ENCODE data around the gene MEIS2. TPM values are rescaled to one million over a fixed set of nuclear protein-coding genes. Genes with fewer than 3 reads are reported as not detected.

The MEIS2 gene
- total and polyA plus RNA-seq, 5 experiments from 2014 or later, result not detected

DNA sequence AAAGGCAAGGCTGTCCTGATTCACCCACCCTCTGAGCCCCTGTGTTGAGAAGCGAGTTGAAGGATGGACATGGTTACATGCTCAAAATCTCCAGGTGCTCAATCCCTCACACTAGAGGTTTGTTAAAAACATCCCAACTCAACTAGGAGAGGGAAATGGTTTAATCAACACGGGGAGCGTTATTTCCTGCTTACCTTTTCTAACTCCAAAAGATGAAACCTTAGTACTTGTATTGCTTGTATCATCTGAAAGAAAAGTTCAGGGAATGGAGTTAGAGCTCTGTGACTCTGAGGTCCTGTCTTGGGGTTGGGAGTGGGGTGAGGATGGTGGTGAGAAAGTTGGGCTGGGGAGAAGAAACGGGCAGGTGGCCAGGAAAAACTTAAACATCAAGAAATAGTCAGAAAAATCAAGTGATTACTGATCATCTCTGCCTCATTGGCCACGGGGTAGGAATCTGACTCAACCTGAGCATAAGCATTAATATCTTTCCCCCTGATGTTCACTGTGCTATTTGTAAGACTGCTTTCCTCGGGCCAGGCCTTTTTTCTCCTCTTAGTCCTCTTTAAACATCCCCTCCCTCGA is 5.9 kb downstream of the MEIS2 start:
- peaks cover 48 to 92% (median 75%) of the 10 kb centered on the region in 5 donors for H3K27me3 Mint-ChIP-seq
- peaks cover 23 to 33% (median 29%) of the 10 kb centered on the region in 4 donors for H3K4me1 Mint-ChIP-seq
- POLR2A ChIA-PET, result no interaction called here
- DNase-seq (no peak), ATAC-seq (no peak)
- H3K4me3 Mint-ChIP-seq, result peak overlapping the region in 2 of 10 donors; percentile 1 to 31
- H3K27ac Mint-ChIP-seq, result no peak overlapping the region
- H3K36me3 Mint-ChIP-seq, result peaks cover 3 to 17% (median 9%) of the 10 kb centered on the region in 3 donors
- peaks cover 0 to 9% (median 1%) of the 10 kb centered on the region in 9 donors for H3K9me3 Mint-ChIP-seq

DNA sequence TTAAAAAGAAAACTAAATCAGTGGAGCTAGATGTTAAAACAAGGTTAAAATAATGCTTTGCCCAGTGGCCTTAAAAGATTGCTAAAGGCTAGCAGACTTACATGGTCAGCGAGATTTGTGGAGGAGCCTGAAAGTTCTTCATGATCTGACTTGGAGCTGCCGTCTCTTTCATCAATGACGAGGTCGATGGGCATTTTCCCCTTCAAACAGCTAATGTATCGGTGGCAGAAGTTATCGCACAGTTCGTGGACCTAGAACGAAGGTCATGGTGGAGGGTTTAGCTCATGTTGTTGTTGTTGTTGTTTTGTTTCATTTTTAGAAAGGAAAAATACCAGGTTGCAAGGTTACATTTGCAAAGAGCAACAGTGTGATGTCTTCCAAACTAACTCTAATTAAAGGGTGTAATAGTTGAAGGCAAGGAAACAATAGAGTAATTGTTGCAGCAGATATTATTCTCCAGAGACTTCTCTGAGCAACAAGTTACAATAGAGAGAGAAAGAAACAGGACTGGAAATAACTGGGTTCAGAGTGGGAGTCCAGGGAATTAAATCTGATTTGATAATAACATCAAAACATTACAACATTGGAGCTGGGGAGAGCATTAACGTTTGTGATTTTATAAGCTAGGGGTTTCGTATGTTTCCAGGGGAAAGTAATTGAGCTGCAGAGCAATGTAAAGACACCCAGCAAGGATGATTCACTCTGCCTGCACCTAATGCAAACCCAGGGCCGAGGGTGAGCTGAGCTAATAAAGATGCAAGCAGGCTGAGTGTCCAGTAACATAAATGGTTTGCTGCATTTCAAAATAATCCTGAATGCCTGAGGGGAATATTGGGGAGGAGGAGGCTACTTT is 6.6 kb downstream of the MEIS2 start:
- H3K4me3 Mint-ChIP-seq, result no peak overlapping the region
- ATAC-seq, result no peak
- peaks cover 0 to 9% (median 1%) of the 10 kb centered on the region in 9 donors for H3K9me3 Mint-ChIP-seq
- peaks cover 49 to 92% (median 73%) of the 10 kb centered on the region in 5 donors for H3K27me3 Mint-ChIP-seq
- H3K36me3 Mint-ChIP-seq, result peaks cover 3 to 17% (median 9%) of the 10 kb centered on the region in 3 donors
- H3K27ac Mint-ChIP-seq, result peak overlapping the region in 1 of 10 donors; percentile 16
- no peak for DNase-seq
- POLR2A ChIA-PET, result no interaction called here
- H3K4me1 Mint-ChIP-seq, result peaks cover 21 to 26% (median 24%) of the 10 kb centered on the region in 4 donors

DNA sequence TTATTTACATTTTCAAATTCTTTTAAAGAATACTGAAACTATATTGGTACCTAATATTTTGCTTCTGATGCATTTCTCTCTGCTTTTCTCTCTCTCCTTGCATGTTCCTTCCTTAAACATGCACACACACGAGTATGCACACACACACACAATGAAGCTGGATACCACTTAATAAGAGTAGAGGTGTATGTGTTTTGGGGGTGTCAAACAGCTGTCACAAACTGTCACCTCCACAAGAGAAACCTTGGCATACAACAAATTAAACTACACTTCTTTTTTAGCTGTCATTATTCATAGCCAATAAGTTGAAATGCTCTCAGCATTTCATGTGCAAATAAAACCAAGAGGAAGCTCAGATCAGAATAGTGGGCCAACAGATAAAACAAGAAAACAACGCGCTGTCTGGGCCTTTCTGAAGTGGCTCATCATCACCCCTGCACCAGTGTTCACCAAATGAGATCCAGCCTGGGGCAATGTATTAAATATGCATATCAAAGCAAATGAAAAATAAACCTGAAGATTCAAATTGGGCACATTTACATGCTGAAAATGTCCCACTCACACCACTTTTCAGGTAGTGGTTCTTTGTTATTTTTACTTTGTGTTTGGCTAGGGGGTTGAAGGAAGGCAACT is 9.7 kb downstream of the MEIS2 start:
- POLR2A ChIA-PET, result no interaction called here
- H3K9me3 Mint-ChIP-seq, result peaks cover 0 to 6% (median 0%) of the 10 kb centered on the region in 9 donors
- peaks cover 40 to 79% (median 50%) of the 10 kb centered on the region in 5 donors for H3K27me3 Mint-ChIP-seq
- H3K4me1 Mint-ChIP-seq, result peaks cover 5 to 6% (median 5%) of the 10 kb centered on the region in 4 donors
- no peak for DNase-seq
- peaks cover 0 to 9% (median 3%) of the 10 kb centered on the region in 3 donors for H3K36me3 Mint-ChIP-seq
- no peak overlapping the region for H3K27ac Mint-ChIP-seq
- ATAC-seq, result no peak
- H3K4me3 Mint-ChIP-seq, result no peak overlapping the region

DNA sequence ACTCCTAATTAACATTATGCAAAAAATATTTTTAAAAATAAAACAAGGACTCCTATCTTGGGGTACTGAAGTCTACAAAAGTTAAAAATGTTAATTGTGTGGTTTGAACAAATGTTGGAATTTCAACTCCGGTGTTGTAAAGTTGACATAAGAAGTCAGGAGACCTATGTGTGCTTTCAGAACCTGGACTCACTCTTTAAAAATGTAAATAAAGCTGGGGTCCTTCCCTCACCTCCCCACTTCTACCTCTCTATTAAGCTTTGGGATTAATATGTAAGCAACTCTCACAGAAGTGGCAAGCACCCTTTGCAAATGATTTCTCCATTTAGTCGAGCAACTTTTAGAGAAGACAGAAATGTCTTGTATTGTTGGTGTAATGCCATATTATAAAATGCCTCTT is 11.9 kb downstream of the MEIS2 start:
- Mint-ChIP-seq H3K27ac (no peak overlapping the region), H3K4me1 (no peaks in the 10 kb centered on the region), H3K27me3 (peaks cover 27 to 57% (median 32%) of the 10 kb centered on the region in 5 donors), H3K36me3 (peaks cover 0 to 5% (median 0%) of the 10 kb centered on the region in 3 donors), H3K4me3 (no peak overlapping the region), H3K9me3 (peaks cover 0 to 2% (median 0%) of the 10 kb centered on the region in 9 donors)
- DNase-seq (no peak), ATAC-seq (no peak)
- POLR2A ChIA-PET, result no interaction called here

DNA sequence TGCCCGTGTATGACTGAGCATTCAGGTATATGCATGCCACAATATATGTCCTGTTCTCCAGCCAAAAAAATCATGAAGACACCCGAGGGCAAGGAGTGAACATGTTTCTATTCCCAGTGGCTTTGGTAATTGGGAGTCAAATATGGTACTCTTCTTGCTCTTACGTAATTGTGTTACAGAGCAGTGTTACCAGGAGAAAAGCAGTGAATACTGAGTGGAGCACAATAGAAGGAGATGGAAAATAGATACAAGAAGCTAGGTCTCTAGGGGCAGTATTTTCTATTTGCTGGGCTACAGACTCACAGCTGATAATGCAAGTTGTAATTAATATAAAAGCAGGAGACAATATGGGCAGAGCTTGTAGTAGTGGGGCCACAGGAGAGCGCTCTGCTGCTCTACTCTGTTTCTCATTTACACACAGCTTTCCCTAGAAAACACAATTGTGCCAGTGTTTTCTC is 13.2 kb downstream of the MEIS2 start:
- peaks cover 18 to 44% (median 23%) of the 10 kb centered on the region in 5 donors for H3K27me3 Mint-ChIP-seq
- no peak overlapping the region for H3K4me3 Mint-ChIP-seq
- no peaks in the 10 kb centered on the region for H3K4me1 Mint-ChIP-seq
- peaks cover 0 to 3% (median 0%) of the 10 kb centered on the region in 3 donors for H3K36me3 Mint-ChIP-seq
- no peak for DNase-seq
- POLR2A ChIA-PET, result no interaction called here
- ATAC-seq, result no peak
- H3K27ac Mint-ChIP-seq, result no peak overlapping the region
- peaks cover 0 to 9% (median 0%) of the 10 kb centered on the region in 9 donors for H3K9me3 Mint-ChIP-seq

DNA sequence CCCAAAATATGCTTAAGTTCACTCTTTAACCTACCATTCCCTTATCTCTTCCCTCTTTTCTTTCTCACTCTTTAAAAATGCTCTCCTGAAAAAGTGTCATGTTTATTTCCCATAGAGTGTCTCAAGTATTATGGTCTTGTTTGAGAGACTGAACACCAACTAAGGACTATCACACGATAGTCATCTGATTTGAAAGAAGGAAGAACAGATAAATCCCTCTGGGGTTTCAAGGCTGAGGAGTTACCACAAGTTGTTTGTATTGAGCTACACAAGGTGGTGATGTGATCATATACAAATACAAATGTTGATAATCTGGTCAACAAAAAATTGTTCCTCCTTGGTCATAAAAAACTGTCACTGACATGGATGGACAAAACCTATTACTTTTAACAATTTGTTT is 13.8 kb downstream of the MEIS2 start:
- H3K27me3 Mint-ChIP-seq, result peaks cover 16 to 38% (median 24%) of the 10 kb centered on the region in 5 donors
- POLR2A ChIA-PET, result no interaction called here
- no peak for ATAC-seq
- no peaks in the 10 kb centered on the region for H3K4me1 Mint-ChIP-seq
- DNase-seq, result no peak
- peaks cover 0 to 3% (median 0%) of the 10 kb centered on the region in 3 donors for H3K36me3 Mint-ChIP-seq
- H3K9me3 Mint-ChIP-seq, result peaks cover 0 to 9% (median 0%) of the 10 kb centered on the region in 9 donors
- H3K4me3 Mint-ChIP-seq, result no peak overlapping the region
- H3K27ac Mint-ChIP-seq, result no peak overlapping the region

DNA sequence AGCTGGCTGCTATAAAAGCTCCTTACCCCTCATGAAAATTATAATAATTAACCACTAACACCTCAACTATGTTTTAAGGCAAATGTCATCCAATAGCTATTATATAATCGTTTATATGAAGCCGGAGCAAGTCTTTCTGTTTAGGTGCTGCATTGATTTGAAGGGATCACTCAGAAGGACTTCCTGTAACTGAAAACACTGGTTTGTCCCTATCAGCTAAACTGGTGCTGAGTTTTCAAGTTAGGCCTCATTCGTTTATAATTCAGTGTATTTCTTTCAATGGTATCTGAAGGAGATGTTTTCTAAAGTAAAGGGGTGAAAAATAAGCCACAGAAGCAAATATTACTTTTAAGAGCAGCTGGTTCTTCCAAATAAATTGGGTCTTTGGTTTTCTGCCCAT is 14.2 kb downstream of the MEIS2 start:
- POLR2A ChIA-PET, result no interaction called here
- no peak overlapping the region for H3K4me3 Mint-ChIP-seq
- no peak overlapping the region for H3K27ac Mint-ChIP-seq
- H3K9me3 Mint-ChIP-seq, result peaks cover 0 to 9% (median 0%) of the 10 kb centered on the region in 9 donors
- H3K27me3 Mint-ChIP-seq, result peaks cover 14 to 34% (median 20%) of the 10 kb centered on the region in 5 donors
- ATAC-seq (no peak), DNase-seq (no peak)
- H3K36me3 Mint-ChIP-seq, result peaks cover 0 to 3% (median 0%) of the 10 kb centered on the region in 3 donors
- no peaks in the 10 kb centered on the region for H3K4me1 Mint-ChIP-seq

DNA sequence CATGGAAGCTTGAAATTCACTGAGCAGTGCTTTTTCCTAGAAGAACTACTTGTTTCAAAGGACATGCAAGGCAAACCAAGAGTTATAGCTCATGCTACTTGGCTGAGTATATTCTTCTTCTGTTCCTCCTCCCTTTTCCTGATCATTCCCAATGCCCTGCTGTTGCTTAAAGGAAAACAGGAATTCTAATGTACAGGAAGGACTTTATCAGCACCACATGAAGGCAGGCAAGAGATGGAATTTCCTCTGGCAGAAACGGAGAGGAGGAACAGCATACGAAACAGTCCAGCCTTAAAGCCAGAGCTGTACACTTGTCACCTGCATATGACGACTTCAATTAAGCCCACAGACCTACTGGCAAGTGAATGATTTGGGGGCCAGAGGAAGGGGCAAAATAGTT is 15.7 kb downstream of the MEIS2 start:
- no peak for DNase-seq
- Mint-ChIP-seq H3K4me3 (no peak overlapping the region), H3K27ac (no peak overlapping the region), H3K27me3 (peaks cover 8 to 26% (median 17%) of the 10 kb centered on the region in 5 donors), H3K4me1 (no peaks in the 10 kb centered on the region), H3K9me3 (peaks cover 0 to 9% (median 0%) of the 10 kb centered on the region in 9 donors), H3K36me3 (peaks cover 0 to 3% (median 0%) of the 10 kb centered on the region in 3 donors)
- POLR2A ChIA-PET, result no interaction called here
- no peak for ATAC-seq

DNA sequence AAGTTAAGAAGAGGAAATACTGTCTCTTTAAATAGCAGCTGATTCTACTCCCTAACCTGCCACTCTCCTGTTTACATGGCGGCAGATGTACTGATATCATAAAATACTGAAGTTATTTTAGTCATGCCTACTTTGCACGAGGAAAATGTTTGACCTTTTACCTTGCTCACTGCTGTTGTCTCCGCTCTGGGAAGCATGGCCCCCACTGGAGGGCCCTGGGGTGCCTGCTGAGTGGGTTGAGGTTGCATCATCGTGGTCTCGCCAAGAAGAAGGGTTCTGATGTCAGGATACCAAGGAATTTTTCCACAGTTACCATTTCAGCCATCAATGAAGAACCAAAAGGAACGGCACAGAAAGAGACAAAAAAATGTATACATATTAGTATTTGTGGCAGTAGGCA is 16.7 kb downstream of the MEIS2 start:
- peaks cover 0 to 3% (median 0%) of the 10 kb centered on the region in 3 donors for H3K36me3 Mint-ChIP-seq
- no peak for ATAC-seq
- H3K4me1 Mint-ChIP-seq, result no peaks in the 10 kb centered on the region
- peaks cover 6 to 19% (median 12%) of the 10 kb centered on the region in 5 donors for H3K27me3 Mint-ChIP-seq
- no peak overlapping the region for H3K4me3 Mint-ChIP-seq
- peaks cover 0 to 9% (median 0%) of the 10 kb centered on the region in 9 donors for H3K9me3 Mint-ChIP-seq
- no peak overlapping the region for H3K27ac Mint-ChIP-seq
- POLR2A ChIA-PET, result no interaction called here
- no peak for DNase-seq

DNA sequence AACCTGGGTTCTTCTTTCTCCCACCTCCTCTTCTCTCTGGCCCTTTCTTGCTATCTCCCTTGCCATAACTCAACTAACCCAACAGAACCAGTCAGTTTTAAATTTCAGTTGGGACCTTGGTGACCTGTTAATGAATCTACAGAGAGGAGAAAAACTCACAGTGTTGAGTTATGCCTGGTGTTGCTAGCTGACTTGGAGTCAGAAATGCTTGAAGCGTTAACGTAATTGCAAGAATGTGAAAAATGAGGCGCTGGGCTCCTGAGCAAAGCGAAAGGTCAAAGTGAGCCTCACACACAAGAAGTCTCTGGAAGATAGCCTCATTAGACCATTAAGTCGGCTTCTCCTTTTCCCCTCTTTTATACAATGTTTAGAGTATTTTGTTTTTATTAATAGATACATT is 18.4 kb downstream of the MEIS2 start:
- H3K4me3 Mint-ChIP-seq, result no peak overlapping the region
- no peak overlapping the region for H3K27ac Mint-ChIP-seq
- POLR2A ChIA-PET, result no interaction called here

DNA sequence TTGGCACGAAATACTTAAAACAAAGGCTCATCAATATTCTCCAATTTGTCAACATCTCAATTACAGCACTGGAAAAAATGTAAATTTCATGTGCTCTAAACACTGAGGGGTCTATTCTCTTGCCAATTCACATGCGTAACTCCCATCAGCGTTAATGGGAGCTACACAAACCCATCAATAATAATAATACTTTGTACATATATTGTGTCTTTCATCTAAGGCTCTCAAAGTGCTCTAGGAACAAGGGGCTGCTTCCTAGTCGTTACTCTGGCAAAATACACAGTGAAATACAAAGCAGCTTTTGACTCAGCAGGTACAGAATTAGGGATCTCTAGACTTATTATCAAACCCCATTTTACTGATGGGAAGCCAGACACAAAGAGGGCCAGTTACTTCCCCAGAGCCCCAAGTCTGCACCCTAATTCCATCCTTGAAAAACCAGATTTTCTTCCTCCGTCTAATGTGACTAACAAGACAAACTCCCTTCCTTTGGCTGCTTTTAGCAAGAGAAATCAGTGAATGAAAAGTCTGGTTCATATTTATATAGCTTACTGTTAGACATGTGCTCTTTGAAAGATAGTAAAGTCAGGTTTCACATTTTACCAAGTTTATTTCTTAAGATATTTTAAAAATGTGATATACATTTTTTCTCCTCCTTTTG is 20.0 kb downstream of the MEIS2 start:
- POLR2A ChIA-PET, result no interaction called here
- H3K9me3 Mint-ChIP-seq, result peaks cover 0 to 9% (median 0%) of the 10 kb centered on the region in 9 donors
- no peaks in the 10 kb centered on the region for H3K4me1 Mint-ChIP-seq
- peaks cover 0 to 3% (median 0%) of the 10 kb centered on the region in 3 donors for H3K36me3 Mint-ChIP-seq
- H3K27ac Mint-ChIP-seq, result no peak overlapping the region
- H3K4me3 Mint-ChIP-seq, result no peak overlapping the region
- no peak for DNase-seq
- H3K27me3 Mint-ChIP-seq, result peaks cover 3 to 20% (median 9%) of the 10 kb centered on the region in 5 donors
- no peak for ATAC-seq

More for the DNA sequence above, 18.4 kb downstream of the MEIS2 start:
- DNase-seq, result no peak
- H3K27me3 Mint-ChIP-seq, result peaks cover 3 to 23% (median 9%) of the 10 kb centered on the region in 5 donors
- H3K36me3 Mint-ChIP-seq, result peaks cover 0 to 3% (median 0%) of the 10 kb centered on the region in 3 donors
- no peaks in the 10 kb centered on the region for H3K4me1 Mint-ChIP-seq
- no peak for ATAC-seq
- H3K9me3 Mint-ChIP-seq, result peaks cover 0 to 9% (median 0%) of the 10 kb centered on the region in 9 donors

DNA sequence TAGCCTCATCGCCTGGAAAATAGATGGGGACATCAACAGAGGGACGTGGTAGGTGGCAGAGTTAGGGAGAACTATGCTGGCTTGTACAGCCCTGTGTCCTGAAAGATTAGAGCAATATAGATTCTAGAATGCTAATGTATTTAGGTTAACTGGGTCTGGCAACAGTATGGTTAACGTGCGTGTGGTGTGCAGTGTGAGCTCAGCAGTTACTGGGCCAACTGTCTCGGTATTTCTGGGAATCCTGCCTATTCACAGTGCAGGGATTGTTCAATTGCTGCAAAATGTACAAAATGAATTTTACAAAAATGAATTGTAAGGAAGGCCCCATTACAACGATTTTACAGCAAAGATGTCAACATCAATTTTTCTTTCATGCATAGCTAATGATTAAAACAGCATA is 20.6 kb downstream of the MEIS2 start:
- DNase-seq (no peak), ATAC-seq (no peak)
- peaks cover 0 to 9% (median 0%) of the 10 kb centered on the region in 9 donors for H3K9me3 Mint-ChIP-seq
- peaks cover 0 to 3% (median 0%) of the 10 kb centered on the region in 3 donors for H3K36me3 Mint-ChIP-seq
- peaks cover 3 to 20% (median 8%) of the 10 kb centered on the region in 5 donors for H3K27me3 Mint-ChIP-seq
- no peak overlapping the region for H3K27ac Mint-ChIP-seq
- H3K4me3 Mint-ChIP-seq, result no peak overlapping the region
- POLR2A ChIA-PET, result no interaction called here
- H3K4me1 Mint-ChIP-seq, result no peaks in the 10 kb centered on the region
